GM12873 (cell line): ENCODE data around the gene FAHD1.

Experiments used
- TF ChIP-seq, protein P1 (sequence below): IDR thresholded peaks from 2 replicates; pipeline ENCODE4 v1.5.1; 2012; ENCODE audit warnings: low read depth, mild to moderate bottlenecking, moderate library complexity, low read length, control low read depth; ENCODE audit not compliant: insufficient read depth; ENCODE audit errors: missing control alignments

The FAHD1 gene

DNA sequence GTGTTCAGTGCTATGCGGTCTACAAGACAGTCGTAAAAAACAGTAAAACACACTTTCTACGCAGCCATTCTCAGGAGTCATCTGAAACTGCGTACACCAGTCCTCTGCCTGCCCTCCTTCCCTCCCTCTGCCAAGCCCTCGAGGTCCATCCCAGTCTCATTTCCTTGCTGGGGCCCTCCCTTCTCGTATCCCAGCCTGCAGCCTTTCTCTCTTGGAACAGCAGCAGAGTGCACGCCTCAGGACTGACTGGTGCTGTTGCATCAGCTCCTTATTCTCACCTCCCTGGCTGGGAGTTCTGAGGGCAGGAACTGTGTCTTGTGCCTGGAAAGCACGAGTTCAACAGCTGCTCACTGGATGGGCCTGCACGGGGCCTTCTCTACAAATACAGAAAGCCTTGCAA is 12.5 kb downstream of the FAHD1 start:
- TF ChIP-seq, protein P1, sequence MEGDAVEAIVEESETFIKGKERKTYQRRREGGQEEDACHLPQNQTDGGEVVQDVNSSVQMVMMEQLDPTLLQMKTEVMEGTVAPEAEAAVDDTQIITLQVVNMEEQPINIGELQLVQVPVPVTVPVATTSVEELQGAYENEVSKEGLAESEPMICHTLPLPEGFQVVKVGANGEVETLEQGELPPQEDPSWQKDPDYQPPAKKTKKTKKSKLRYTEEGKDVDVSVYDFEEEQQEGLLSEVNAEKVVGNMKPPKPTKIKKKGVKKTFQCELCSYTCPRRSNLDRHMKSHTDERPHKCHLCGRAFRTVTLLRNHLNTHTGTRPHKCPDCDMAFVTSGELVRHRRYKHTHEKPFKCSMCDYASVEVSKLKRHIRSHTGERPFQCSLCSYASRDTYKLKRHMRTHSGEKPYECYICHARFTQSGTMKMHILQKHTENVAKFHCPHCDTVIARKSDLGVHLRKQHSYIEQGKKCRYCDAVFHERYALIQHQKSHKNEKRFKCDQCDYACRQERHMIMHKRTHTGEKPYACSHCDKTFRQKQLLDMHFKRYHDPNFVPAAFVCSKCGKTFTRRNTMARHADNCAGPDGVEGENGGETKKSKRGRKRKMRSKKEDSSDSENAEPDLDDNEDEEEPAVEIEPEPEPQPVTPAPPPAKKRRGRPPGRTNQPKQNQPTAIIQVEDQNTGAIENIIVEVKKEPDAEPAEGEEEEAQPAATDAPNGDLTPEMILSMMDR = no peak

DNA sequence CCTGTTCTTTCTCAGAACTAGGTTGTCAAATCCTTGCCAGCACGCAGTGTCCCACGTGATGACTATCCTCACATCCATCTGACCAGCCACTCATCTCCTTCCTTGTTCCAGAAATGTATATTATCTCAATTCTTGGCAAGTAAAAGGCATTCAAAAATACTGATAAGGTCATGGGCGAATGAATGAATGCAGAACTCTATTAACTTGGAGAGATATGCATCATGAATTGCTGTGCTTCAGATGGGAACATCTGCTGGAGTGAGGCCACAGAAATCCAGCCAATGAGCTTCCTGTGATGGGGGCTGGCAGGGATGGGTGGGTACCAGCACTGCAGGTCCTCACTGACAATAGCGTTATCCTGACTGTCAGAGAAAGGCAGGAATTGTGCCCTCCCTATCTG is 19.0 kb downstream of the FAHD1 start:
- TF ChIP-seq, protein P1 = no peak

DNA sequence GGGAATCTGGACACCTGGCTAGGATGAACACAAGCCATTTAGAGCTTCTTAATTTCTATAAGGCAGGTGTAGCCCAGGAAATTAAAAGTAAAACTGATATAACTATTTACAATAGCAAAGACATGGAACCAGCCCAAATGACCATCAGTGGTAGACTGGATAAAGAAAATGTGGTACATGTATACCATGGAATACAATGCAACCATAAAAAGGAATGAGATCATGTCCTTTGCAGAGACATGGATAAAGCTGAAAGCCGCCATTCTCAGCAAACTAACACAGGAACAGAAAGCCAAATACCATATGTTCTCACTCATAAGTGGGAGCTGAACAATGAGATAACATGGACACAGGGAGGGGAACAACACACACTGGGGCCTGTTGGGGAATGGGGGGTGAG is 19.4 kb downstream of the FAHD1 start:
- TF ChIP-seq, protein P1 = no peak

DNA sequence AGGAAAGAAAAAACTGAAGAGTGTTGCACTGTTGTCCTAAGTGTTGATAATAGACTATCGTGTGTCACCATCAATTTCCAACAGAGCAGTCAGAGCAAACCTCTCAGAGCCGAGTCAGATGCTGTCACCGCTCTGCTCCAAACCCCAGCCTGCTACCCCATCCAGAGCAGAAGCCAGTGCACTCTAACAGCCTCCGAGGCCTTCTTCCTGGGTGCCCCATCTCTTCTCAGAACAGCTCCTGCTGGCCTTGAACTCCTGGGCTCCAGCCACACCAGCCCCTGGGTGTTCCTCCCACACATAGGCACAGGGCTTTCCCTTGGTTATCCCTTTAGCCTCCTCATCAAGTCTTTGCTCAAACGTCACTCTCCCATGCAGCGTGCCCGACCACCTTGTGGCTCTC is 24.0 kb downstream of the FAHD1 start:
- TF ChIP-seq, protein P1 = no peak

DNA sequence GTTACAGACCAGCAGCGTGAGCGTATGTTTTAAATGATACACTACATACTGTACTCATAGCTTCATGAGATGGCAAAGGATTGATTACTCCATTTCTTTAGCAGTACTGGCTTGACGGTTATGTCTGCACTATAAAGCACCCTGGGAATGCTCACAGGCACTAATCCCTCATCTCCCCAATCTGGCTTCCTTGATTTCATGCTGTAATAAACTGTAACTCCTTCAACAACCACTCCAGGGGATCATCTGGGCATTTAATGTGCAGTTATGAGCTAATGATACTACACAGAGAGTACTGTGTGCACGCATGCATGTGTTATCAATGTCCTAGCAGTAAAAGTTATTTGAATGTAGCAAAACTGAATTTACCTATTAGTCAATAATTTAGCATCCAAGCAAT is 24.8 kb downstream of the FAHD1 start:
- TF ChIP-seq, protein P1 = no peak

DNA sequence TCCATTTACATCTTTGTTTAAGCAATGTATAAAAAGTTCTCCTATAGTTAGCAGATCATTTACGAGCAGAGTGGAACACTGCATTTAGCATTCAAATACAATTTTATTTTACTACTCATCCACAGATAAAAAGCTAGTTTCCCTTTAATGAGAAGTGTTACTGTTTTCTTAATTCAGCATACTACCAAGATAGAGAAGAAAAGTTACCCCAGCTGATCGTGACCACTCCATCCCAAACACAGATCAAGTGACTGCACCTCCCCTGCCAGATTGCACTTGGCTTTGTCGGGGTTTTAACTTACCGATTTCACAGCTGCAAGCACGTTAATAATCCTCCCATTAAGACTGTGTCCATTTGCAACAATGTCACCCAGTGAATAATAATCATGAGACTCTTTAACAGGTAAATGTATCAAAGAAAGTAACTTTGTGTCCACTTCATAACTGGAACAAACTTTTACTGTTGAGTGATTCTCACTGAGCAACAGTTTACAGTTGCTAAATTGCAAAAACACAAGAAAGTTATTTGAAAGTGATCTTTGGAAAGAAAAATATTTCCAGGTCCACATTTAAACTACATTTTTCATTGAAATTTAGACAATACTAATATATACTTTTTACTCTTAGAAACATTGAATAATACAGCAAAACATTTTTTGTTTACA is 30.6 kb downstream of the FAHD1 start:
- TF ChIP-seq, protein P1 = no peak

DNA sequence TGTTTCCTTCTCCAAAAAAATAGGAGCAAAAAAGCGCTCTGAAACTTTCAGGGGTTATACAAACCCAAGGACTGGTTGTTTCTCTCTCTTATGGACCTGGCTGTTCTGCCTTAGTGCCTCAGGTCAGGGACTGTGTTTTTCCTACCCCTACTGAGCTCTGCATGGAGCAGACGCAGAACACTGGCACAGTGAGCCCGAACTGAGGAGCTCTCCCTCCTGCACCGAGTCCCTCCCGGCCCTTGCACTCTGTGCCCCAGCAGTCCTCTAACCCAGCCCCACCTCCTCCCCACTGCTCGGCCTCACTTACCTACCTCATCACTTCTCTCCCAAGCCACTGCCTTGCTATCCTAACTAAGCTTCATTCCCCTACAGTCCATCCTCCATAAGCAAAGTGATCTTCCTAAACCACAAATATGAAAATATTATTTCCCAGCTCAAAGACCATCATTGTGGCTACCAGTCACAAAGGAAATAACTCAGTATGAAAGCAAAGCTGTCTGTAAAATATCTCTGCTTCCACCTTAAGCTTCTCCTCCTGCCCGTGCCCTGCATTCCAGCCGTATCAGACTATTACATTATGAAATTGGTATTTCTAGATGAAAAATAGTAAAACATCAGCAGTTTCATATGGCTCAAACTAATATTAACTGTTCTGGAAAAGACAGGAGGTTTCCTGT is 31.3 kb downstream of the FAHD1 start:
- TF ChIP-seq, protein P1 = no peak
